Kidney (tissue), 14 donors: ENCODE data around the gene CXCL12. TPM values are rescaled to one million over a fixed set of nuclear protein-coding genes. Genes with fewer than 3 reads are reported as not detected.

ENCODE experiments used
- DNase-seq, 5 donors: peaks; one replicate each; pipeline ENCODE4 v3.0.0-alpha.2; 2013 to 2020
- FAIRE-seq: peaks from 2 replicates; lab custom pipeline; 2012; peaks lifted over from hg19 to GRCh38; lab: Jason Lieb, UNC
- H3K27ac ChIP-seq, 2 donors: one replicate each; pipeline ENCODE4 v1.7.0; 2013; ENCODE audit warnings: low read depth in 2 of 2, low read length in 2 of 2, inconsistent platforms in 1 of 2
- H3K27me3 ChIP-seq: one replicate; pipeline ENCODE4 v1.7.1; 2013; ENCODE audit warnings: low read length, inconsistent platforms; ENCODE audit not compliant: control insufficient read depth, insufficient read depth
- H3K36me3 ChIP-seq, 3 donors: one replicate each; pipeline versions ENCODE4 v1.7.0 to v1.7.1; 2013; ENCODE audit warnings: low read length in 3 of 3, control low read depth in 1 of 3, inconsistent platforms in 1 of 3; ENCODE audit not compliant: insufficient read depth in 3 of 3, control insufficient read depth in 2 of 3
- H3K4me1 ChIP-seq, 3 donors: one replicate each; pipeline versions ENCODE4 v1.7.0 to v1.7.1; 2013; ENCODE audit warnings: low read length in 3 of 3, inconsistent platforms in 1 of 3, low read depth in 1 of 3; ENCODE audit not compliant: control insufficient read depth in 2 of 3, insufficient read depth in 2 of 3
- H3K4me3 ChIP-seq, 3 donors: one replicate each; pipeline versions ENCODE4 v1.7.0 to v1.8.1; 2013; ENCODE audit warnings: low read length in 3 of 3, control low read depth in 1 of 3, inconsistent platforms in 1 of 3
- H3K9ac ChIP-seq, 3 donors: one replicate each; pipeline versions ENCODE4 v1.7.0 to v1.7.1; 2013; ENCODE audit warnings: low read length in 3 of 3, control low read depth in 1 of 3, inconsistent platforms in 1 of 3
- H3K9me3 ChIP-seq, 3 donors: one replicate each; pipeline versions ENCODE4 v1.7.0 to v1.7.1; 2013; ENCODE audit warnings: low read length in 3 of 3, control low read depth in 1 of 3, inconsistent platforms in 1 of 3; ENCODE audit not compliant: control insufficient read depth in 2 of 3, insufficient read depth in 1 of 3
- intact Hi-C: fragments of 100-400 bp; cut with DNase I; formaldehyde crosslinking; loops from one replicate; pipeline ENCODE4 v1.11.1; 2022
- polyA plus RNA-seq: library from polyadenylated mRNA; stranded (reverse); fragments of 350-450 nt; fragmentation: Illumina TruSeq; extraction: RNeasy Lipid Tissue Mini Kit (QIAGEN cat#74804); gene quantifications from one replicate; pipeline ENCODE4 v1.2.3, GENCODE V29; 2014; ENCODE audit warnings: low read depth, low replicate concordance; ENCODE audit not compliant: insufficient read depth
- total RNA-seq: library from RNA; stranded (reverse); fragmentation: NEBNext Ultra II Directional; extraction: Animal tissue kit (Norgen Biotek cat#: 25700); gene quantifications from one replicate; pipeline ENCODE4 v1.2.1, GENCODE V29; 2021
- TF ChIP-seq, protein P1 (sequence below): IDR thresholded peaks from 3 replicates; pipeline ENCODE4 v1.5.1; 2012; ENCODE audit warnings: mild to moderate bottlenecking, moderate library complexity, borderline replicate concordance; ENCODE audit not compliant: insufficient read depth; ENCODE audit errors: extremely low read depth
- donor health status: control.
- donor health status: control.
- donor health status: control.
- donor health status: control.
- donor health status: control.
- donor health status: DM: yes; HTN: yes; CAD: no.
- donor health status: Normal renal cell carcinoma (clear cell type).

The CXCL12 gene
- total and polyA plus RNA-seq, 2 donors from 2014 or later = 99.5 to 111 TPM

DNA sequence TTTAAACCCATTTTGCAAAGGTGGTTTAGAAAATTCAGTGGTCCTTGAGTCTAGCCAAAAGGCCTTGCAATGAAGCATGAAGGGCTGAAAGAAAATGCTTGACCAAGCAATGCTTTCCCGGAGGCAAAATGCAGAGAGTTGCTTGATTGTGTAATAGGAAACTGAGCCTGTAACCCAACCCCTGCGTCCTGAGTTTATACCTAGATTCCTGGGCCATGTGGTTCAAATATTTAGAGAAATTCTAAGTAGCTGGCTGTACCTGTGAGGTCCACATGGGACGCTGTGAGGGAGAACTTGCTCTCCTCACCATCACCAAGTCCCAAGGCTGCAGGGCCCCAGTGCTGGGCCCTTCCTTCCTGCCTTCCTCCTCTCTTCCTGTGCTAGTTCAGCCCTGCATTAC, 45.7 kb downstream of the CXCL12 start:
- no peak overlapping the region for H3K9ac ChIP-seq
- TF ChIP-seq, protein P1, sequence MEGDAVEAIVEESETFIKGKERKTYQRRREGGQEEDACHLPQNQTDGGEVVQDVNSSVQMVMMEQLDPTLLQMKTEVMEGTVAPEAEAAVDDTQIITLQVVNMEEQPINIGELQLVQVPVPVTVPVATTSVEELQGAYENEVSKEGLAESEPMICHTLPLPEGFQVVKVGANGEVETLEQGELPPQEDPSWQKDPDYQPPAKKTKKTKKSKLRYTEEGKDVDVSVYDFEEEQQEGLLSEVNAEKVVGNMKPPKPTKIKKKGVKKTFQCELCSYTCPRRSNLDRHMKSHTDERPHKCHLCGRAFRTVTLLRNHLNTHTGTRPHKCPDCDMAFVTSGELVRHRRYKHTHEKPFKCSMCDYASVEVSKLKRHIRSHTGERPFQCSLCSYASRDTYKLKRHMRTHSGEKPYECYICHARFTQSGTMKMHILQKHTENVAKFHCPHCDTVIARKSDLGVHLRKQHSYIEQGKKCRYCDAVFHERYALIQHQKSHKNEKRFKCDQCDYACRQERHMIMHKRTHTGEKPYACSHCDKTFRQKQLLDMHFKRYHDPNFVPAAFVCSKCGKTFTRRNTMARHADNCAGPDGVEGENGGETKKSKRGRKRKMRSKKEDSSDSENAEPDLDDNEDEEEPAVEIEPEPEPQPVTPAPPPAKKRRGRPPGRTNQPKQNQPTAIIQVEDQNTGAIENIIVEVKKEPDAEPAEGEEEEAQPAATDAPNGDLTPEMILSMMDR = no peak
- DNase-seq (peak in 4 of 5 donors; percentile 64 to 89 (median 83)), FAIRE-seq (no peak)
- H3K36me3 ChIP-seq = no peaks in the 10 kb centered on the region
- no peaks in the 10 kb centered on the region for H3K9me3 ChIP-seq
- no peak overlapping the region for H3K27ac ChIP-seq
- no peaks in the 10 kb centered on the region for H3K27me3 ChIP-seq
- intact Hi-C loops = no loop called here
- no peaks in the 10 kb centered on the region for H3K4me1 ChIP-seq
- no peak overlapping the region for H3K4me3 ChIP-seq

DNA sequence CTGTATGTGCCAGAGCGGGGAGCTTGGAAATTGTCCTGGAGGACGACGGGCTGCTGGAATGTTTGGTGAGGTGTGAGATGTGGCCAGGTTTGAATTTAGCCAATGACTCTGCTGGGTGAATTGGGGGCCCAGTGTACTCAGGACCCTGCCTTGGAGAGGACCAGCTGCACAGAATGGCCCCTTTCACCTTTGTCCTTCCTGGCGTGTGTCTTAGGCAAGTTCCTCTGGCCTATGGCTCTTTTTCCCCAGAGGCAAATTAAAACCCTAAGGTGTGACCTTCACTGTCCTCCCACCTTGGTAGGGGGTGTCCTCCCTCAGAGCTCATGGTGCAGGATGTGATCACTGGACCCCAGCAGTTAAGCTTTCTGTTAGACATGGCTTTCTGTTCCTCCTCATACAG, 47.8 kb downstream of the CXCL12 start:
- H3K4me1 ChIP-seq = no peaks in the 10 kb centered on the region
- DNase-seq = no peak
- FAIRE-seq = no peak
- H3K27me3 ChIP-seq = no peaks in the 10 kb centered on the region
- TF ChIP-seq, protein P1 = no peak
- H3K9me3 ChIP-seq = no peaks in the 10 kb centered on the region
- H3K4me3 ChIP-seq = no peak overlapping the region
- H3K9ac ChIP-seq = no peak overlapping the region
- no peaks in the 10 kb centered on the region for H3K36me3 ChIP-seq
- intact Hi-C loops = no loop called here
- H3K27ac ChIP-seq = no peak overlapping the region

DNA sequence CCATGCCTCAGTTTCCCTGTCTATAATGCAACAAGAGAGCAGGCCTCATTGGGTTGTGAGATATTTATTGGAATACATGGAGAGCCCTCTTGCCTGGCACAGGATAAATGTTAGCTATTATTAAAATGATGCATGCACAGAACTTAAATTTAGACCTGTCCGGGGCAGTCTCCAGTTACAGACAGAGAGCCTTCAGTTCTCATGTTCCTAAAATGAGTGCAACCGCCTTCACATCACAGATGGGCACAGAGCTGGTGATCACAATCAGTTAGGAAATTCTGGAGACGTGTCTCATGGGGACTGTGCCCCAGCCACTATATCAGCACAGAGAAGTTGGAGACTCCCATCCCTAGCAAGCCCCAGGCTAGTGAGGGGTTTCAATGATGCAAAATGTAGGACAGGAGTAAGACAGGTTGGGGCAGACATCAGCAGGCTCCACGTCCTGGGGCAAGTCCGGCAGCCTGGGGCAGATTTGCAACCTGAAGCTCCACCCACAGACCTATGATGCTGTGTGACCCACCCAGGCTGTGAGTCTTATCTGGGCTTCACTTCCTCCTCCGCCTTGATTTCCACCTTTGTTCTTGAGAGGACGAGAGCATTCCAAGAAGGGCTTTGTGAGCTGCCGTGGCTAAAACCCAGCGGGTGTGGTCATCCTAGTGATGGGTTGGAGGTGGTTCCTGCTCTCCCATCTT, 49.4 kb downstream of the CXCL12 start:
- FAIRE-seq (no peak), DNase-seq (peak in 1 of 5 donors; percentile 26)
- Histone ChIP-seq H3K36me3 (no peaks in the 10 kb centered on the region), H3K27me3 (no peaks in the 10 kb centered on the region), H3K9me3 (no peaks in the 10 kb centered on the region), H3K4me1 (no peaks in the 10 kb centered on the region), H3K27ac (no peak overlapping the region), H3K9ac (no peak overlapping the region), H3K4me3 (no peak overlapping the region)
- intact Hi-C loops = no loop called here
- TF ChIP-seq, protein P1 = no peak
